NCI-H345 treated with DMSO at 0.1 percent for 48 hours (cell line): ENCODE results near the gene NAP1L4.

Source experiments
- DNase-seq: peaks from one replicate; lab custom pipeline; 2025; ENCODE audit not compliant: unreplicated experiment; lab: John Stamatoyannopoulos, UW

Gene NAP1L4

GRCh38 chr11:2995893-2996554 is 3.9 kb upstream of the NAP1L4 start:
- DNase-seq: no peak

DNA sequence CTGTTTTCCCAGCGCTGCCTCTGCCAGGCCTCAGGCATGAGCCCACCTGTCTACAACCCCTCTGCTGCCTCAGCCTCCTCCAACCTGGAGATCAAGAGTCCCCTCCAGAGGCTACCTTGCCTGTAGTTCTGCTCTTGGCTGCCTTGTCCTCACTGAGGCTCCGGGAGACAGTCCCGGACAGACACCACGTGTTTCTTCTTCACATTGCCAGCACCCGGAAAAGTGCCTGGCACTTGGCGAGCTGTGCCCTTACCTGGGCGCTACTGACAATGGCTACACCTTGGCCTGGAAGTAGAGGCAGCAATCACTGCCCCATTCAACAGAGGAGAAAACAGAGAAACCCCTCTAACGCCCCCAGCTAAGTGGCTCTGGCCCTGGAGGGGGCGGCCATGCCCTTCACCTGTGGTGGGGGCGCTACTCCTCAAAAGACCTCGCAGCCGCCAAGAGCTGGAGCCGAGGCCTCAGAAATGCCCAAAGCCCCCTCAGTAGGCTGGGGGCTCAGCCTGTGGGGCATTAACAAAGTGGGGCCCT is 3.0 kb upstream of the NAP1L4 start:
- DNase-seq: no peak

DNA sequence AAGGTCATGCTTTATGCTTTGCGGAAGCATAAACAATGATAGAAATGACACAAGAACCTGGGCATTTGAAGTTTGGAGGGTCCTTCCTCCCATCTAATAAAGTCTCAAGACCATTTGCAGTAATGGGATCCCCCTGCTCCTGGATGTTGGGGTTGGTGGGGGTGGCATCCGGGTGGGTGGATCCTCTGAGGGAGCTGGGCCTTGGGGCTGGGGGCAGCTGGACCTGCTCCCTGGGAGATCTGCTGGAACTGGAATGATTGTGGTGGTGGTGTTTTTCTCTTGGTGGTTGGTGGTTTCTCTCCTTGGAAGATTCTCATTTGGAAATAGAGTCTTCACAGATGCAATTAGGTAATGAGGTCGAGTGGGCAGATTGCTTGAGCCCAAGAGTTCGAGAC is 2.2 kb upstream of the NAP1L4 start:
- no peak for DNase-seq

- DNase-seq: no peak
Observed at GRCh38 chr11:2992997-2993325, 832 bp upstream of the NAP1L4 start.

- DNase-seq: no peak
Observed at GRCh38 chr11:2991452-2992233, 486 bp downstream of the NAP1L4 start.

DNA sequence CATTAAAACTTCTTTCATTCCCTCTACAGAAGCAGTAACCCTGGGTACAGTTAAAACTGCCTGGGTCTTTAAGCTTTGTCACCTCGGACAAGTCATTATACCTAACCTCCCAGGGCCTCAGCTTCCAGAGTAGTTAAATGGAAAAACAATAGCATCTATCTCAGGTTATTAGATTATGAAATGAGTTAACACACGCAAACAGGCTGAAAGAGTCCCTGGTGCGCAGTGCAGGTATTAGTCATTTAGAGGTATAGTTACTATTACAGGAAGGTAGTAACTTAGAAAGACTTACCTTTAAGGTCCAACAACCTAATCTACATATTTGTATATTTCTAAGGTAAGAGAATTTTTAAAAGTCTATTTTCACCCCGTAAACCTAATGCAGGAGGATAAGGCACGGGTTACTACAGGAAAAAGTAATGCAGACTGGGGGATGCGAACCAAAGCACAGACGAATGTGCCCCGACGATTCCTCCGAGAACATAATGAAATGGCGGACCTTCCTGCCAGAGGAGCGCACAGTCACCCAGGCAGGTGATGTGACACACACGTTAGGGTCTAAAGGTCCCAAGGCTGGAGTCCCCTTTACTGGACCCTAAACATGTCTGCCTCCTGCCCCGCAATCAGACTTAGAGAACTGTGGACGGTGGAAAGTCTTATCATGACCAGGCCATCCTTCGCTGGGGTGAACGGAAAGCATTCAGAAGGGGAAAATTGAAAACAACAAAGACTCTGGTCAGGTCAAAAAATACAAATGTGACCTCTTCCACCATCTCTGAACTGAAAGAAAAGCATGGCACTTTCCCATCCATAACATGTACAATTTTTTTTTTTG is 1.3 kb downstream of the NAP1L4 start:
- DNase-seq: no peak

DNA sequence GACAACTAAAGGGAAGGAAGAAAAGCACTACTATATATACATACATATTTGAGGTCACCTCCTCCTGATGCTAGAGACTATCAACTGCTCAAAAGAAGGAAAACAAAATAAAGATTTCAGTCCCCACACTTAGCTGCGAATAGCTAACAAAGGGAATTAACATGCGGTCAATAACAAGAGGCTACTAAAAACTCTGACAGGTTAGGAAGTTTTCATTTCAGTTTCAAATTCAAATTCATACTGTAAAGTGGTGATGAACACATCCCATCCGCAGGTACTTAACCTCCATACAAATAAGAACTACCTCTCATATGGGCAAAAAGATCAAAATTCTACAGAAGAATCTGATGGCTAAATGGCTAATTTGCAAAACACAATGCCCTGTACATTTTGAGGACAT is 2.6 kb downstream of the NAP1L4 start:
- DNase-seq: no peak

GRCh38 chr11:2989006-2989405 is 3.1 kb downstream of the NAP1L4 start:
- no peak for DNase-seq

DNA sequence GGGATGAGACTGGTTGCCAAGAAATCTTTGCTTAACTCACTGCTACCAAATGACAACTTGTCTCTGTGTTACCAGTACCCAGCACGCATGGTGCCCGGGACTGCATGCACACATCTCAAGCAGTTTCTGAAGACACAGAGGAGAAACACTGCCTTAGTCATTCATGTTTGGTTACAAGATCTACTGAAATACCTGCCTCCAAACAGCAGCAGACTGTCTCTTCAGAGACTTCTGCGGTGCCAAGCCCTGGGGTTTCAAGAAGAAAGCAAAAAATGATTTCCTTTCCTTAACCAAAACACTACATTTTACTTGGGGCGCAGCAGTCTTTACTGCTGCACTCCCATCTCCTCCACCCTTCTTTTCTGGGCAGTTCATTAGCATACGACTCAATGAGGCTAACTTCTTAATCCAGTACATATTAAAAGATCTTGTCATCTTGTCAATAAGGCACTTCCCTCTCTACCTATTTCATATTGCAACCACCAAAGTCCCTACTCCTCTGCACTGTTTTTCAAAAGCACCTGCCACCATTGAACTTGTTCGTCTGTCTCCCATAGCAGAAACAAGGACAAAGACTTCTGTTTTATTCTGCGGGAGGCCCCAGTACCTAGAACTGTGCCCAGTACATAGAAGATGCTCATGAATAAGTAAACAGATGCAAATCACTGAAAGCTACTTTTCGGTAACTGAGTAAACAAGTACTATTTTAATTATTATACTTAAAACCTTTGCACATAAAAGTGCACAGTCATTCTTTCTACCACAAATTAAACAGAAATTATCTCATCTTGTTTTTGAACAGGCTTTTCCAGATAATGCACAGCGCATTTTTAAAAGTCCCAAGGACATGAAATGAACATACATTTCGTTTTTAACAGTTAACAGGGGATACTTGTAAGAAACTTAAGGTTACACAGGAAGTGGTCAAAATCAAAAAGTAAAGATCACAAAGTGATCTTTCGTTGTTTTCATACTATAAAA is 4.0 kb downstream of the NAP1L4 start:
- no peak for DNase-seq

GRCh38 chr11:2983908-2984307 is 8.2 kb downstream of the NAP1L4 start:
- no peak for DNase-seq

DNA sequence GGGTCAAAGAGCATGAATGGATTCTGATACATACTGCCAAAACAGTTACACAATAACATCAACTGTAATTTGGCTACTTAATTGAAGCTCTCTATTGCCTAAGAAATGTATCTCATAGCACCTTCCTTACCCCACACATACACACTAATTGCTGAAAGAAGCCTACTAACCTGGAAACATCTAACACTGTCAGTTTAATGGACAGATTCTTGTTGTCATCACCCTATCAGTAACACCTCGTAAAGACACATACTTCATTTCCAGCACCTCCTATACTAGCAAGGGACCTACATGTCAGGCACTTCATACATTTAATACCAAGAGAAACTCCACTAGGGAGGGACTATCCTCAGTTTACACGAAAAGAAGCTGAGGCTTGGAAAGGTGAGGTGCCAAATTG is 9.9 kb downstream of the NAP1L4 start:
- DNase-seq: no peak

- DNase-seq: no peak
Observed at GRCh38 chr11:2981130-2981529, 11.0 kb downstream of the NAP1L4 start.

- DNase-seq: no peak
Observed at GRCh38 chr11:2980168-2980840, 11.8 kb downstream of the NAP1L4 start.

DNA sequence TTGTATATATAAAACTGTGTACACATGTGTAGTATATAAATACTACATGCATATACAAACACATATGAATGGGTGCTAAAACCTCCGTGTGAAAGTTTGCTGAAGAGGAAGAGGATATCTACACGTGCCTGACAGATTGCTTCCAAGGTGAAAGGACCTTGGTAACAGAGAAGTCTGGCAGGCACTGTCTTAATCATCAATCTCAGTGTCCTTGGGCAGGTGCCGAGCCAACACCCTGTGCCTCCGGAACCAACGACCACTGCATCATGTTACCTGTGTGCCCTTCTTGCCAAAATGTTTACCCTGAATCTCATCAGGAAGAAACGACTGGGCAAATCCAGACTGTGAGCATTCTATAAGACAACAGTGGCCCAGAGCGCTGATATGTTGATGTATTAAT is 15.0 kb downstream of the NAP1L4 start:
- DNase-seq: no peak

- no peak for DNase-seq
Observed at GRCh38 chr11:2976294-2977063, 15.7 kb downstream of the NAP1L4 start.

DNA sequence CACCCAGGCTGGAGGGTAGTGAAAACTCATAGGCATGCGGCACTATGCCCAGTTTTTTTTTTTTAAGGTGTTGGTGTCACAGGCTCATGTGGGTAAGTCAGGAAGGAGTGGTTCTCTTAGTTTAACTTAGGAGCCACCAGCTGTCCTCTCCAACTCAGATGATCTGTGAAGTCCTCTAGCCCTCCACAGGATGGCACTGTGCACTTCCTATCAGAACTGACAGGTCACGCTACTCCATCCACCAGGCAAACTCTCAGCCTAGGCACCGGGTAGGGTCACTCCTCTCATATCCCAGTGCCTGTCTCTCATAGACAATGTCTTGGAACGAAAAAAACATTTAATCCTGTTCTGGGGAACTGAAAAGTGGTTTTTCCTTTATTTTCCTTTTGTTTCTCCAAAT is 16.5 kb downstream of the NAP1L4 start:
- no peak for DNase-seq

GRCh38 chr11:2974272-2974671 is 17.9 kb downstream of the NAP1L4 start:
- DNase-seq: no peak

DNA sequence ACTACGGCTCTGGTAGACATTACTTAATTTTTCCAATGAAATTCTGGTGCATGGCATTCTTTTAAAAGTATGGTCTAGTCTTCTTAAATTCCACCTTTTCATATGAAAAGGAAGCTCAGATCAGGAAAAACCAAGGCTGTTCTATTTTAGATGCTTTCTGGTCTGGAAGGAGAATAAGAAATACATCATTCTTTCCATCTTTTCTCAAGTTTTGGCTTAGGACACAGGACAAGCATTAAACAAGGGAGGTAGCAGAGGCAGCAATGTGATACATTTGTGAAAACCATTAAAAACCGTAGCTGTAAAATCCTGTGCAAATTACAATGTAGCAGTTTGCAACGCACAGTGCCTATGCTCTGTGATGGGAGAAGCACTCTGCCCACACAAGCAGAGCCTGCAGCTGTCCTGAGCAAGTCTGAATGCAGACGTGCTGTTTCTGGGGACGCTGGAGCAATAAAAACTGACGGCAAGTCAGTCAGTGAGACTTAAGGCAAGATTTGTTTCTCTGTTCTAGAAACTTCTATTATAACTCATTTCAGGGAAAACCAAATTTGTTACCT is 23.7 kb downstream of the NAP1L4 start:
- no peak for DNase-seq

GRCh38 chr11:2964782-2965181 is 27.3 kb downstream of the NAP1L4 start:
- no peak for DNase-seq
